Cardiac fibroblast (primary cell): ENCODE data around the gene C10orf95.
A peak's percentile ranks its signal among the peaks of the same experiment; 100 is the strongest.
"Not testable (repeated sequence)": the region's sequence is repeated elsewhere in the genome, so short reads cannot be mapped to it uniquely, and the experiment has no call there.

Experiments
- DNase-seq, 2 donors: peaks; one replicate each; pipeline versions ENCODE4 v3.0.0 to v3.0.0-alpha.2; 2010; ENCODE audit warnings: low read depth in 2 of 2
- H3K4me3 ChIP-seq, 2 donors: replicated peaks in 1 of 2; 1 replicate in 1 of 2; 2 replicates in 1 of 2; pipeline ENCODE4 v1.5.1; 2011; ENCODE audit warnings: low read depth in 2 of 2, low read length in 2 of 2, mild to moderate bottlenecking in 2 of 2, moderate library complexity in 1 of 2
- CTCF ChIP-seq: IDR thresholded peaks from one replicate; pipeline ENCODE4 v1.5.1; 2011; ENCODE audit warnings: low read depth, mild to moderate bottlenecking, low read length, inconsistent platforms

The C10orf95 gene

GRCh38 chr10:102451105-102451969 lies at the start of gene C10orf95:
Gene C10orf95, minus strand, starts transcription at chr10:102451543. Its CDS starts 450 bp downstream, at chr10:102451093.
- TF ChIP-seq CTCF, result no peak
- DNase-seq, result no peak
- peak within 1 kb of the TSS; percentile 67 to 69 for H3K4me3 ChIP-seq

- H3K4me3 ChIP-seq, DNase-seq: not testable (repeated sequence)
Measured at GRCh38 chr10:102500686-102501085, 49.3 kb upstream of the C10orf95 start.

- H3K4me3 ChIP-seq, result no peak overlapping the region
- TF ChIP-seq CTCF, result no peak
Measured at GRCh38 chr10:102499356-102499755, 48.0 kb upstream of the C10orf95 start.

GRCh38 chr10:102497545-102497944 lies 46.2 kb upstream of the C10orf95 start:
- no peak for DNase-seq
- no peak for TF ChIP-seq CTCF
- H3K4me3 ChIP-seq, result no peak overlapping the region

More at GRCh38 chr10:102499356-102499755, 48.0 kb upstream of the C10orf95 start:
- no peak for DNase-seq

- TF ChIP-seq CTCF, result no peak
- DNase-seq, result no peak
- H3K4me3 ChIP-seq, result no peak overlapping the region
Measured at GRCh38 chr10:102493771-102494170, 42.4 kb upstream of the C10orf95 start.

- H3K4me3 ChIP-seq, result no peak overlapping the region
- DNase-seq, result peak in 1 of 2 donors; percentile 74
- no peak for TF ChIP-seq CTCF
Measured at GRCh38 chr10:102492983-102493382, 41.6 kb upstream of the C10orf95 start.

- TF ChIP-seq CTCF, result no peak
- no peak for DNase-seq
- no peak overlapping the region for H3K4me3 ChIP-seq
Measured at GRCh38 chr10:102492344-102492939, 41.1 kb upstream of the C10orf95 start.
